NCI-H345 (cell line): ENCODE measurements around the gene UBA5.

Experiments
- DNase-seq: peaks from one replicate; lab custom pipeline; 2025; lab: John Stamatoyannopoulos, UW

The UBA5 gene

DNA sequence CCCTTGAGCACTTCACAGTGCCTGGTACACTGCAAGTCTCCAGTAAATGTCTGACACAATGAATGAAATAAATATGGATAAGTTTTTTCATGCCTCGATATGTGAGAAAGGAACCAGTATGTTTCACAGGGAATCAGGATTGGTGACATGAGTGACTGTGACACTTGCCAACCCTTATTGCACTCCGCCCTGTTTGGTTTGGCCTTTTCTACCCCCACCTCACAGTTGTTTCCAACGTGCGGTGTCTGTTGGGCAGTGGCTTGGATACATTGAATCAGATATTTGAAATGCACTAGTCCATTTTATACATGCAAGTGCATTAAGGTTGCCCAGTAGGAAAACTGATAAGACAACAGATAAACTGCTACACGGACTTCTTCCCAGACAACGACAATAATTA, 60.1 kb downstream of the UBA5 start:
- no peak for DNase-seq

DNA sequence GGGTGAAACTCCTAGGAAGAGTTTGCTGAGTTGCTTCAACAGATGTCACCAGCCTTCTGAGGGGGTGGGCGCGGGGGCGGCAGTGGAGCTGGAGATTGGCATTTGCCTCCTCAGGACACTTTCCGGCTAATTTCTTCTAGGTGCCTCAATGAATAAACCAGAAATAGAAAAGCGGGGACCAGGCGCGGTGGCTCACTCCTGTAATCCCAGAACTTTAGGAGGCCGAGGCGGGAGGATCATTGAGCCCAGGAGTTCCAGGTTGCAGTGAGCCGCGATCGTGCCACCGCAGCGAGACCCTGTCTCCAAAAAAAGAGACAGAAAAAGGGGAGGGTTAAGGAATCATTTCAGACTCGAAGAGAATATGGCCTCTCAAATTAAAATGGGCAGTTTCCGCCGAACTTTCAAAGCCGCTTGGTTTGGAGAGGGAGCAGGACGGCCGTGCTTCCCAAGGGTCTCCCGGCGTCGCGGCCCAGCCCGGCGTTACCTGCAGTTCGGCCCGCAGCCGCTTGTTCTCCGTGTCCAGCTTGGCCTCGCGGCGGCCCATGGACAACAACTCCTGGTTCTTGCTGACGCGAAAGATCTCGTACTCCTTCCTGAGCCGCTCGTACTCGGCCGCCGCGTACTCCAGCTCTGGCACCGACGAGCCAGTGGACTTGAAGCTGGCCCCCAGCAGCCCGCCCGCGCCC, 61.5 kb downstream of the UBA5 start:
- no peak for DNase-seq

DNA sequence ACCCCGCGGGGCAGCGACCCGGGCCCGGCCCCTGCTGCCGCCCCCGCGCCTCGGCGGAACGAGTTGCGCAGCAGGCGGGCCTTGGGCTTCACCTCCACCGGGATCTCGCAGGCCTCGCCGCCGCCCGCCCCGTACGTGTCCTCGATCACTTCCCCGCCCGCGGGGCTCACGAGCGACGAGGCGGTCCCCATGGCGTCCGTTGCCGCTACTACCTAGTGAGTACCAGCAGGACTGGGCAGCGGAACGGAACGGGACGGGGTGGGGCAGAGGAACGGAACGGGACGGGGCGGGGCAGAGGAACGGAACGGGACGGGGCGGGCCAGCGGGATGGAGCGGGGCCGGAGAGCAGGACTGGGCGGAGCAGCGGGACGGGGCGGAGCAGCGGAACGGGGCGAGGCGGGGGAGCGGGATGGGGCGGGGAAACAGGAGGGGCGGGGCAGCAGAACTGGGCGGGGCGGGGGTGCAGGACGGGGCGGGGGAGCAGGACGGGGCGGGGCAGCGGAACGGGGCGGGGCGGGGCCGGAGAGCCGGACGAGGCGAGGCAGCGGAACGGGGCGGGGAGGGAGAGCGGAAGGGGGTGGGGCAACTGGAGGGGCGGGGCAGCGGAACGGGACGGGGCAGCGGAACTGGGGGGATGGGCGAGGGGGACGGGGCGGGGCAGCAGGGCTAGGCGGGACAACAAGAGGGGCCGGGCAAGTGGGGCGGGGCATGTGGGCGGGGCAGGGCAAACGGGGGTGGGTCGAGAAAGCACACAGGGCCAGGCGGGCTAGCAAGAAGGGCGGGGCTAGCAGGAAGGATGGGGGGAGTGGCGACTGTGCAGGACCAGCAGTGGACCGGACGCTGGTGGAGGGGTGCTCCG, 62.3 kb downstream of the UBA5 start, which contains the start of gene NPHP3:
Gene NPHP3 (minus strand): TSS at position 245 of the 859 bp plus-strand sequence. CDS start 54 bp downstream, at position 191.
- DNase-seq: peak; percentile 90

DNA sequence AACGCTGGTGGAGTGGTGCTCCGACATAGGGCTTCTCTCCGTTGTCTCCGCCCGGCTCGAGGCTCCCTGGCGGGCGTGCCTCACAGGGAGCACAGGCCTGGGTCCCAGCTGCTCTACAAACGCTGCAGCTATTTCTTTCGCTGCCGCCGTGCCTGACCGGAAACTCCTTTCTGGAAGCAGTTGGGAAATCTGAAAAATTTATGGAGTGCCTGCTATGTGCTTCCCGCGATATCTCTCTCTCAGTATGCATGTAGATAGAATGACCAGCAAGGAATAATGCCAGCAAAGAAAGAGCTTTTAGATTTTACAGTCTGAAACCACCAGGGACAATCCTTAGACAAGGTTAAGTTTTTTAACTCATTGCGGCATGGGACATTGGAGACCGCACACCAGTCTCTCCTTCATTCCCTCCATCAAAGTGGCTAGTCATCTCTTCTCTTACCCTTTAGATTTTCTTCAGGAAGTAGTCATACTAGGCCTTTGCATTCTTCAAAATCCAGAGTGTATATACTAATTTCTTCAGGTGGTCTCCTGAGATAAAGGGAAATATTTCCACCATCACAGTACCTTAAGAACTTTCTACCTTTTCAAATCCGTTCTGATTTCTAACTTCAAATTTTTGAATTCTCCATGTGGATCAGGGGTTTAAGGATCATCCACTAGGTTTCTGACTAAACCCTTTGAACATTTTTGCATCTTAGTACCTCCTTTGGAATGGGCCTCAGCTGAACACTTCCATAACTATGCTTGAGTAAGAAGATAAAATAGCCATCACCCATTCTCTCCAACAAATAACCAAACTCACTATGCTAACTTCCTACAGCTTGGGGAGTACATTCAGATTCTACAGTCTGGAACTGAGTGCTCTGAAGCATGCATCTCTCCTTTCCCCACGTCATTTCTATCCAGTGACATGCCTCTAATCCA, 63.2 kb downstream of the UBA5 start:
- no peak for DNase-seq

DNA sequence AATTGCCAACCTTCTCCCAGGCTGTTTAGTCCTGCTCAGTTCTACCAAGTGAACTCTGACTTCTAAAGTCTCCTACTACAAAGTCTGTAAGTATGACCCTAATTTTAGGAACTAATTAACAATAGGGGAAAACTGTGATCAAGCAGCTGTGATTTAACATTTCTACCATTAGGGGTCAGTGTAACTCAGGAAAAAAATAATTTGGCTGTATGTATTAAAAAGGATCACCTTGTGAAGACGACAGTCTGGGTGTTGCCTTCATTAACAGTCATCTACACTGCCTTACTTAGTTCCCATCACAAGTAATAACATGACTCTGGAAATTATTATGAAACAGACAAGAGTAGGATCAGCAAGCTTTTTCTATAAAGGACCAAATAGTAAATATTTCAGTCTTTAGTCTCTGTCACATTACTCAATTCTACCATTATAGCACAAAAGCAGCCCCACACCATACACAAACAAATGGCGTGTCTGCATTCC, 66.3 kb downstream of the UBA5 start:
- peak; percentile 50 for DNase-seq
